ENCODE measurements around the gene KCNJ6.
"Not testable (repeated sequence)": the region's sequence is repeated elsewhere in the genome, so short reads cannot be mapped to it uniquely, and the experiment has no call there.

KCNJ6 gene

GRCh38 chr21:37916310-37917051 lies at the start of gene KCNJ6:
TSS of gene KCNJ6 (minus strand) at chr21:37916457. CDS start at chr21:37840682, 75,775 bp downstream.
- peak in 30 of 56 donors; percentile 6 to 64 (median 28) for DNase-seq

GRCh38 chr21:37965088-37965805 lies 49.0 kb upstream of the KCNJ6 start:
- no peak for DNase-seq

- no peak for DNase-seq
These were observed 42.3 kb upstream of the KCNJ6 start for GRCh38 chr21:37958537-37958936.

GRCh38 chr21:37956772-37957171 lies 40.5 kb upstream of the KCNJ6 start:
- no peak for DNase-seq

GRCh38 chr21:37945036-37945435 lies 28.8 kb upstream of the KCNJ6 start:
- DNase-seq = no peak

- DNase-seq = no peak
These were observed 28.2 kb upstream of the KCNJ6 start for GRCh38 chr21:37944496-37944895.

- DNase-seq = no peak
These were observed 24.4 kb upstream of the KCNJ6 start for GRCh38 chr21:37940691-37941090.

- DNase-seq = no peak
These were observed 23.6 kb upstream of the KCNJ6 start for GRCh38 chr21:37939838-37940237.

GRCh38 chr21:37939251-37939650 lies 23.0 kb upstream of the KCNJ6 start:
- no peak for DNase-seq

- no peak for DNase-seq
These were observed 21.4 kb upstream of the KCNJ6 start for GRCh38 chr21:37937668-37938067.

GRCh38 chr21:37936010-37936785 lies 19.9 kb upstream of the KCNJ6 start:
- no peak for DNase-seq

- DNase-seq = no peak
These were observed 16.7 kb upstream of the KCNJ6 start for GRCh38 chr21:37932936-37933335.

GRCh38 chr21:37927711-37928110 lies 11.5 kb upstream of the KCNJ6 start:
- DNase-seq = no peak

- no peak for DNase-seq
These were observed 4.8 kb upstream of the KCNJ6 start for GRCh38 chr21:37921091-37921490.

GRCh38 chr21:37920302-37920701 lies 4.0 kb upstream of the KCNJ6 start:
- not testable (repeated sequence) for DNase-seq

GRCh38 chr21:37917612-37918011 lies 1.4 kb upstream of the KCNJ6 start:
- no peak for DNase-seq

GRCh38 chr21:37915941-37916309 lies 332 bp downstream of the KCNJ6 start:
- peak in 2 of 56 donors; percentile 13 to 30 for DNase-seq

GRCh38 chr21:37915497-37915911 lies 753 bp downstream of the KCNJ6 start:
- DNase-seq = peak in 5 of 56 donors; percentile 2 to 28 (median 14)

GRCh38 chr21:37912616-37913015 lies 3.6 kb downstream of the KCNJ6 start:
- DNase-seq = no peak

GRCh38 chr21:37909936-37910335 lies 6.3 kb downstream of the KCNJ6 start:
- DNase-seq = no peak

GRCh38 chr21:37908691-37909090 lies 7.6 kb downstream of the KCNJ6 start:
- no peak for DNase-seq

- no peak for DNase-seq
These were observed 9.2 kb downstream of the KCNJ6 start for GRCh38 chr21:37907076-37907475.
